Amygdala (tissue), 56 donors: ENCODE measurements around the gene LCK.
A peak's percentile ranks its signal among the peaks of the same experiment; 100 is the strongest.
"Not testable (repeated sequence)": the region's sequence is repeated elsewhere in the genome, so short reads cannot be mapped to it uniquely, and the experiment has no call there.

ENCODE experiments used
- DNase-seq, 56 donors: peaks; one replicate each; lab custom pipeline; 2025; lab: John Stamatoyannopoulos, UW

LCK gene

DNA sequence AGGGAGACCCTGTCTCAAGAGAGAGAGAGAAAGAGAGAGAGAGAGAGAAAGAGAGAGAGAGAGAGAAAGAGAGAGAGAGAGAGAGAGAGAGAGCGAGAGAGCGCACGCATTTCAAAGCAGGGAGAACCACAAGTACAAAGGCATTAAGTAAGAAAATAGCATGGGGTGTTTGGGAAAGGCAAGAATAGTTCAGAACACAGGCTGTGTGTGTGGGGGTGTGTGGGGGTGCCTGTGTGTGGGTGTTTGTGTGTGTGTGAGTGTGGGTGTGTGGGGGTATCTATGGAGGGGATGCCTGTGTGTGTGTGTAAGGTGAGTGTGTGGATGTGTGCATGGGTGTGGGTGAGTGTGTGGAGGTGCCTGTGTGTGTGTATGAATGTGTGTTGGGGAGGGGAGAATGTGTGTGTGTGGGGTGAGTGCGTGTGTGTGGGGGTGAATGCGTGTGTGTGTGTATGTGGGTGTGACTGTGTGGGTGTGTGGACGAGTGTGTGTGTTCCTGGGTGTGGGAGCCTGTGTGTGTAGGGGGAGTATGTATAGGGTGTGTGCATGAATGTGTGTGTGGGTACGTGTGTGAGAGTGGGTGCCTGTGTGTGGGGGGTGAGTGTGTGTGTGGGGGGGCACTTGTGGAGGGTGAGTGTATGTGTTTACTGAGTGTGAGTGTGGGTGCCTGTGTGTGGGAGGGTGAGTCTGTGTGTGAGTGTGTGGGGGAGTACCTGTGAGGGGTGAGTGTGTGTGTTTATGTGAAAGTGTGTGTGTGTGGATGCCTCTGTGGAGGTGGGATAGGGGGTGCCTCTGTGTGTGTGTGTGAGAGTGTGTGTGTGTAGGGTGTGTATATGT, 21.7 kb downstream of the LCK start:
- DNase-seq, result peak in 2 of 56 donors; percentile 22 to 49

DNA sequence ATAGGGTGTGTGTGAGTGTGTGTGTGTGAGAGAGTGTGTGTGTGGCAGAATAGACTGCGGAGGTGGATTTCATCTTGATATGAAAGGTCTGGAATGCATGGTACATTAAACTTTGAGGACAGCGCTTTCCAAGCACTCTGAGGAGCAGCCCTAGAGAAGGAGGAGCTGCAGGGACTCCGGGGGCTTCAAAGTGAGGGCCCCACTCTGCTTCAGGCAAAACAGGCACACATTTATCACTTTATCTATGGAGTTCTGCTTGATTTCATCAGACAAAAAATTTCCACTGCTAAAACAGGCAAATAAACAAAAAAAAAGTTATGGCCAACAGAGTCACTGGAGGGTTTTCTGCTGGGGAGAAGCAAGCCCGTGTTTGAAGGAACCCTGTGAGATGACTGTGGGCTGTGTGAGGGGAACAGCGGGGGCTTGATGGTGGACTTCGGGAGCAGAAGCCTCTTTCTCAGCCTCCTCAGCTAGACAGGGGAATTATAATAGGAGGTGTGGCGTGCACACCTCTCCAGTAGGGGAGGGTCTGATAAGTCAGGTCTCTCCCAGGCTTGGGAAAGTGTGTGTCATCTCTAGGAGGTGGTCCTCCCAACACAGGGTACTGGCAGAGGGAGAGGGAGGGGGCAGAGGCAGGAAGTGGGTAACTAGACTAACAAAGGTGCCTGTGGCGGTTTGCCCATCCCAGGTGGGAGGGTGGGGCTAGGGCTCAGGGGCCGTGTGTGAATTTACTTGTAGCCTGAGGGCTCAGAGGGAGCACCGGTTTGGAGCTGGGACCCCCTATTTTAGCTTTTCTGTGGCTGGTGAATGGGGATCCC, 22.5 kb downstream of the LCK start:
- DNase-seq, result no peak

DNA sequence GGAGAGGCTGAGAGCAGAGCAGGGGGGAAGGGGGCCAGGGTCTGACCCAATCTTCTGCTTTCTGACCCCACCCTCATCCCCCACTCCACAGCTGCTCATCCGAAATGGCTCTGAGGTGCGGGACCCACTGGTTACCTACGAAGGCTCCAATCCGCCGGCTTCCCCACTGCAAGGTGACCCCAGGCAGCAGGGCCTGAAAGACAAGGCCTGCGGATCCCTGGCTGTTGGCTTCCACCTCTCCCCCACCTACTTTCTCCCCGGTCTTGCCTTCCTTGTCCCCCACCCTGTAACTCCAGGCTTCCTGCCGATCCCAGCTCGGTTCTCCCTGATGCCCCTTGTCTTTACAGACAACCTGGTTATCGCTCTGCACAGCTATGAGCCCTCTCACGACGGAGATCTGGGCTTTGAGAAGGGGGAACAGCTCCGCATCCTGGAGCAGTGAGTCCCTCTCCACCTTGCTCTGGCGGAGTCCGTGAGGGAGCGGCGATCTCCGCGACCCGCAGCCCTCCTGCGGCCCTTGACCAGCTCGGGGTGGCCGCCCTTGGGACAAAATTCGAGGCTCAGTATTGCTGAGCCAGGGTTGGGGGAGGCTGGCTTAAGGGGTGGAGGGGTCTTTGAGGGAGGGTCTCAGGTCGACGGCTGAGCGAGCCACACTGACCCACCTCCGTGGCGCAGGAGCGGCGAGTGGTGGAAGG, 23.7 kb downstream of the LCK start:
- no peak for DNase-seq

DNA sequence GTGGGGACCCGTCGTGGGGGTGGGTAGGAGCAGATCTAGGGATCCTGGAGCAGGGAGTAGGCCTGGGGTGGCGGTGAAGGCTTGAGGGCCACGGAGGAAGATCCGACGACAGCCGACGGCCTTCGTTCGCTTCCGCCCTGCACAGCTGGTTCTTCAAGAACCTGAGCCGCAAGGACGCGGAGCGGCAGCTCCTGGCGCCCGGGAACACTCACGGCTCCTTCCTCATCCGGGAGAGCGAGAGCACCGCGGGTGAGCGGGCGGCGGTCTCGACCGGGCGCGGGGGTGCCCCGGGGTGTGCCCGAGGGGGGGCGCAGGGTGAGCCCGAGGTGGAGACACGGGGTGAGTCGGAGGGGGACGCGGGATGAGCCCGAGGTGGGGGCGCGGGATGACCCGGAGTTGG, 24.4 kb downstream of the LCK start:
- DNase-seq, result no peak

DNA sequence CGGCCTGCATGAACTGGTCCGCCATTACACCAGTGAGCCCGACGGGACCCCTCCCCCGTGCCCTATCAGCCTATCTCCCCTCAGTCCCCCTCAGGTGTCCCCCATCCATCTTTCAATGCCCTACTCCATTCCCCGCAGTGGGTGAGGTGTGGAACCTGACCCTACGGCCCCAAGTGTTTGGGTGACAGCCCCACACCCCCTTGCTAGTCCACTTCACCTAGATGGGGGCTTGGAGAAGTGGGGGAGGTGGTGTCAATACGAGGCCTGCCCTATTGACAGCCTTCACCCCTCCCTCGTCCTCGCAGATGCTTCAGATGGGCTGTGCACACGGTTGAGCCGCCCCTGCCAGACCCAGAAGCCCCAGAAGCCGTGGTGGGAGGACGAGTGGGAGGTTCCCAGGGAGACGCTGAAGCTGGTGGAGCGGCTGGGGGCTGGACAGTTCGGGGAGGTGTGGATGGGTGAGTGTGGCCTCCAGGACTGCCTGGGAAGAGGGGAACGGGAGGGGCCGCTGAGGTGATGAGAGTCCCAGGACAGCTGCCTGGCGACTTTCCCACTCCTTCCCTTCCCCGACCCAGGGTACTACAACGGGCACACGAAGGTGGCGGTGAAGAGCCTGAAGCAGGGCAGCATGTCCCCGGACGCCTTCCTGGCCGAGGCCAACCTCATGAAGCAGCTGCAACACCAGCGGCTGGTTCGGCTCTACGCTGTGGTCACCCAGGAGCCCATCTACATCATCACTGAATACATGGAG, 25.1 kb downstream of the LCK start:
- no peak for DNase-seq

DNA sequence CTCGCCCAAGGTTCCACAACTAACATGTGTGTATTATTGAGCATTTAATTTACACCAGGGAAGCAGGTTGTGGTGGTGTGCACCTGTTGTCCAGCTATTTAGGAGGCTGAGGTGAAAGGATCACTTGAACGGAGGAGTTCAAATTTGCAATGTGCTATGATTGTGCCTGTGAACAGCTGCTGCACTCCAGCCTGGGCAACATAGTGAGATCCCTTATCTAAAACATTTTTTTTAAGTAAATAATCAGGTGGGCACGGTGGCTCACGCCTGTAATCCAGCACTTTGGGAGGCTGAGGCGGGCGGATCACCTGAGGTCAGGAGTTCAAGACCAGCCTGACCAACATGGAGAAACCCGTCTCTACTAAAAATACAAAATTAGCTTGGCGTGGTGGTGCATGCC, 33.7 kb downstream of the LCK start:
- DNase-seq, result not testable (repeated sequence)

DNA sequence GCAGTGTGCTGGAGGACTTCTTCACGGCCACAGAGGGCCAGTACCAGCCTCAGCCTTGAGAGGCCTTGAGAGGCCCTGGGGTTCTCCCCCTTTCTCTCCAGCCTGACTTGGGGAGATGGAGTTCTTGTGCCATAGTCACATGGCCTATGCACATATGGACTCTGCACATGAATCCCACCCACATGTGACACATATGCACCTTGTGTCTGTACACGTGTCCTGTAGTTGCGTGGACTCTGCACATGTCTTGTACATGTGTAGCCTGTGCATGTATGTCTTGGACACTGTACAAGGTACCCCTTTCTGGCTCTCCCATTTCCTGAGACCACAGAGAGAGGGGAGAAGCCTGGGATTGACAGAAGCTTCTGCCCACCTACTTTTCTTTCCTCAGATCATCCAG, 34.6 kb downstream of the LCK start:
- no peak for DNase-seq

DNA sequence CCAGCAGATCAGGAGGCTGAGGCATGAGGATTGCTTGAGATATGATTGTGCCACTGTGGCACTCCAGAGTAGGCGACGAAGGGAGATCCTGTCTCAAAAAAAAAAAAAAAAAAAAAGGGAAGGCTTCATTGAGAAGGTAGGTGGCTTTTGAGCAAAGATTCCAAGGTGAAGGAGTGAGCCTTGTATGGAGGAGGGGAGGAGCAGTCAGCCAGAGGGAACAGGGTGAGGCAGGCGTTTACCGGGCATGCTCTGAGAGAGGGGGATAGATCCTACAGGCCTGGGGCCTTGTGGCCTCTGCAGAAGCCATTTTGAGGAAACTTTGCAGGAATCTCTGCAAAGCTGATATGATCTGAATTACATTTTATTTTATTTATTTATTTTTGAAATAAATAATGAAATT, 35.7 kb downstream of the LCK start:
- no peak for DNase-seq

DNA sequence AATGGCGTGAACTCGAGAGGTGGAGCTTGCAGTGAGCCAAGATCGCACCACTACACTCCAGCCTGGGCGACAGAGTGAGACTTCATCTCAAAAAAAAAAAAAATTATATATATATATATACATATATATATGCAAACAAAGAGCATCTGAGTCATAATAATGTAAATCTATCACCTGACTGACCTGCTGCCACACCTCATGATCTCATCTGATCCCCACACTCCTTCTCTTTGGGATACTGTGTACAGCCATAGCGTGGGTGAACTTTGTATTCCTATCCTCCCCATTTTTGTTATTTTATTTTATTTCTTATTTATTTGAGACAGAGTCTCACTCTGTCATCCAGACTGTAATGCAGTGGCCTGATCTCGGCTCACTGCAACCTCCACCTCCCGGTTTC, 38.2 kb downstream of the LCK start:
- no peak for DNase-seq

DNA sequence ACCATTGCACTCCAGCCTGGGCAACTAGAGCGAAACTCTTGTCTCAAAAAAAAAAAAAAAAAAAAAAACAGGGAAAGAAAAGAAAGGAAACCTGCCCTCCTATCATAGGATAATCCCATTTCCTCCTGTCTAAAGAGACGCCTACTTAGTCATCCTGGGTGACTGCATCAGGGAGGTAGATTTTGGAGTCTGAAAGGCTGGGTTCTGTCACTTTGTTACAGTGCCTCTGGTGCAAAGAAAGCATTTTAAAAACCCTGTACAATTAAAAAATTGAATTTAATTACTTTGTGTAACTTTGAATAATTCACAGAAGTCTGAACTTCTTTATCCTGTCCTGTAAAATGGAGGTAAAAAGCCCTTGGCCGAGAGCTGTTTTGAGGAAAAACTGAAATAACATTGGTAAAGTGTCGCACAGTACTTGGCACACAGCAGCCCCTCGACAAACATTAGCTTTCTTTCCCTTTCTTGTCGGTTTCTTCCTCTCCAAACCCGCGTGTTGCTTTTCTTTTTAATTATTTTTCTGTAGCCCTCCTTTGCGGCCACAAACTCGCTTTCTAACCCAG, 40.2 kb downstream of the LCK start:
- DNase-seq, result no peak

DNA sequence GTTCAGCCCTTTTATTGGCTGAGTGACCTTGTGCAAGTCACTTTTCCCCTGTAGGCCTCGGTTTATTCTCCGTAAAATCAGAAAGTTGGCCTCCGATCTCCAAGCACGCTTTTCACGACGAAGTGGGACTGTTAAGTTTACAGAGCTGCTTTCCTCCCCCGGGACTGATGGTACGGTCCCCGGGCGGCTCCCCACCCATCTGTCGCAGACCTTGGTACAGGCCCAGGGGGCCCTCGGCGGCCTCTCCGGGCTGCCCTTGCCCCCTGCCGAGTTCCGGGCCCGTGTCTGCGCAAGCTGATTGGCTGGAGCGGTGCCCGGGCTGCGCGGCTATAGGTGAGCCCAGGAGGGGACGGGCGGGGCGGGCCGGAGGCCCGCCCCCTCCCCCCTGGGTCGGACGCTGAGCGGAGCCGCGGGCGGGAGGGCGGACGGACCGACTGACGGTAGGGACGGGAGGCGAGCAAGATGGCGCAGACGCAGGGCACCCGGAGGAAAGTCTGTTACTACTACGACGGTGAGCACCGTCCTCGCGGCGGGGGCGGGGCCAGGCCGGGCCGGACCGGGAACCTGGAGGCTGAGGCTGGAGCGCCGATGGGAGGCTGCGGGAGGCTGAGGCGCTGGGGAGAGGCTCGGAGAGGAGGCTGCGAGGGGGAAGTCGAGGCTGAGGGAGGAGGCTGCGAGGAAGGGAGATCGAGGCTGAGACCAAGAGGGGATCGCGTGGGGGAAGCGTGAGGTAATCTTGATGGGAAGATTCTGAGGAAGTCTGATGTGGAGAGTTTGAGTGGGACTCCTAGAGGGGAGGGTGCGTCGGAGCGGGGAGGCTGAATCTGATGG, 40.9 kb downstream of the LCK start, which contains the start of gene HDAC1:
Gene HDAC1, plus strand, starts transcription at position 376 of the 831 bp plus-strand sequence. Its CDS starts 87 bp downstream, at position 463.
- peak; percentile 12 to 90 (median 77) for DNase-seq

DNA sequence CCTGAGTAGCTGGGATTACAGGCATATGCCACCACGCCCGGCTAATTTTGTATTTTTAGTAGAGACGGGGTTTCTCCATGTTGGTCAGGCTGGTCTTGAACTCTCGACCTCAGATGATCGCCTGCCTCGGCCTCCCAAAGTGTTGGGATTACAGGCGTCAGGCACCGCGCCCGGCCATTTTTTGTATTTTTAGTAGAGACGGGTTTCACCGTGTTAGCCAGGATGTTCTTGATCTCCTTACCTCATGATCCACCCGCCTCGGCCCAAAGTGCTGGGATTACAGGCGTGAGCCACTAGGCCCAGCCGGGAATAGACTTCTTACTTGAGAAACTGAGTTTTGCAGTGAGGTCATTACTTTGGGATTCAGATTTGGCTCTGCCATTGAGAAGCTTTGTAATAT, 47.1 kb downstream of the LCK start:
- DNase-seq, result not testable (repeated sequence)

DNA sequence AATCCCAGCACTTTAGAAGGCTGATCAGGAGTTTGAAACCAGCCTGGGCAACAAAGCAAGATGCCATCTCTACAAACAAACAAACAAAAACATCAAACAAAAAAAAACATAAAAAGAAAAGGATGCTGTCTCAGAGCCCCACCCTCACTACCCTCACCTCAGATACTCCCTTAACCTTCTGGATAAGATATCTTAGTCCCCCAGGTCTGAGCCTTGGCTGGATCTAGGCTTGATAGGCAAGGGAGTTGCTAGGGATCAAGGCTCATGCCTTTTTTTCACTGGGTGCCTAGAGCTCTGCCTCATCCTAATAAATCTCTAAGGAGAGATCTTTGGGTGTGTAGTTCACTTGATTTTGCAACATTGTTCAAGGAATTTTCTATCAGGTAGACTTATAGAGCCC, 48.3 kb downstream of the LCK start:
- no peak for DNase-seq

DNA sequence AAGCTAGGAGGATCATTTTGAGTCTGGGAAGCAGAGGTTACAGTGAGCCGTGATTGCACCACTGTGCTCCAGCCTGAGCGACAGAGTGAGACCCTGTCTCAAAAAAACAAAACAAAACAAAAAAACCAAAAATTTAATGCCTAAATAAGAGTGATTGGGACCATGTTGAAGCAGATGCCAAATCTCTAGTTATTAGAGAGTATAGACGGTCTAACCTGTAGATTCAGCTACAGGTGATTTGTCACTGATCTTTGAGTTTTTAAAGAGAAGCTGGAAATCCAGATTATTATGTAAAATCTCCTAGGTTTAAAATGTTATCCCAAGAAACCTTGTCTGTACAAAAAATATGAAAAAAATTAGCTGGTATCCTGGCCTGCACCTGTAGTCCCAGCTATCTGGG, 52.3 kb downstream of the LCK start:
- no peak for DNase-seq

DNA sequence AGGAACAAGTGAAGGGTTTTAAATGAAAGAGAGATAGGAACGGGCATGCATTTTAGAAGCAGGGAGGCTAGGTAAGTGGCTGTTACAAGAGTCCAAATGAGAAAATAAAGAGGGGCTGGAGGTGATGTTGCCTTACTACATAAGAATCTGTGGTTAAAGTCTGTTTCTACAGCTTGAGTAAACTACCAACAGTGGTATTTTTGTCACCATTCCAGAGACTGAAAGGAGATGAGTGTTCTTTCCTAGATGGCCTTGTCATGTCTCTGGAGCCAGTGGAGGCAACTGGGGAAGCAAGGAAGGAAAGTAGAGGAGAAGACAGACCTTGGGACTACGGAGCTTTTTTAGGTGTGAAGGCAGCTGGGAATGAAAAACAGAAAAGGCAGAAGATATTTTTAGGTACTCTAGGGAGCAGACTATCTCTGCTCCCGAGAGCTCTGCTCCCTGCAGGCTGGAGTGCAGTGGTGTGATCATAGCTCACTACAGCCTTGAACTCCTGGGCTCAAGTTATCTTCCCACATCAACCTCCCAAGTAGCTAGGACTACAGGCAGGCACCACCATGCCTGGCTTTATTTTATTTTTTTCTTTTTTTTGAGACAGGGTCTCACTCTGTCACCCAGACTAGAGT, 53.0 kb downstream of the LCK start:
- no peak for DNase-seq

DNA sequence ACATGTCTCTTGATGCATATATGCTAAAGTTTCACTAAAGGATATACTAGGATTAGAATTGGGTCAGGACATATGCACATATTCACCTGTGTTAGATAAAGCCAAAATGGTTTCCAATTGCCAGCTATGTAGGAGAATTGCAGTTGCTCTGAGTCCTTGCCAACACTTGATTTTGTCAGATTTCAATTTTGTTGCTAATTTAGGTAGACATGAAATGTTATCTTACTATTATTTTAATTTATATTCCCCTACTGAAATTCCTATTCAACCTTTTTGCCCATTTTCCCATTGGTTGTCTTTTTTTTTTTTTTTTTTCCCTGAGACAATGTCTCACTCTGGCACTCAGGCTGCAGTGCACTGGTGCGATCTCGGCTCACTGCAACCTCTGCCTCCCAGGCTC, 54.2 kb downstream of the LCK start:
- DNase-seq, result no peak

DNA sequence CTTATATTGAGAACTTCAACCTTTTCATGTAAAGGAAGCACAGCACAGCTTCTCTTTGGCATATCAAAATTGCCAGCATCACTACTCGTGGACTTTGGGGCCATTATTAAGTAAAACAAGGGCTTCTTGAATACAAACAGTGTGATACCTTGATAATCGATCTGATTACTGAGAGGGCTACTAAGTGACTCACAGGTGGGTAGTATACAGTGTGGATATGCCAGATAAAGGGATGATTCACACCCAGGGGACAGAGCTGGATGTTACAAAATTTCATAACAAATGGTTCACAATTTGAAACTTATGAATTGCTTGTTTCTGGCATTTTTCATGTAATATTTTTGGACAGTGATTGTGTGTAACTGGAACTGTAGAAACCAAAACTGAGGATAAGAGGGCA, 56.3 kb downstream of the LCK start:
- DNase-seq, result no peak

DNA sequence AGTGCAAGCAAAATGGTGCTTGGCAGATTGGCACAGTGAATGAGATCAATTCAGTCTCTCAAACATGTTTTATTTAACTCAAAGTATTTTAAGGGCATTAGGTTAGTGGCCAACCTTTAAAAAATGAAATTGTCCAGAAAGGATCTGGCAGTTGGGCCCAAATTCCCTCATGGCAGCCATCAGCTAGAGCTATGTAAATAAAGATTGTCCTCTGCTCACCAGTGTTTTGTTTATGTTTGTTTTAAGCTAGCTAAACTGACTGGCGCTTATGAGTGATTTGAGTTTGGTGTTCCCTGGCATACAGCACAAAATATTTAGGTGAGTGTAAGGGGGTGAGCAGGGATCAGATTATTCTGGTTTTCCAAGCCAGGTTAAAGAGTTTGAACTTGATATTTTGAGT, 58.9 kb downstream of the LCK start:
- DNase-seq, result no peak
